ENCODE data around the gene ETV6. TPM values are rescaled to one million over a fixed set of nuclear protein-coding genes. Genes with fewer than 3 reads are reported as not detected.
A peak's percentile ranks its signal among the peaks of the same experiment; 100 is the strongest.
"Not testable (repeated sequence)": the region's sequence is repeated elsewhere in the genome, so short reads cannot be mapped to it uniquely, and the experiment has no call there.

ETV6 gene
- total RNA-seq (2014; rRNA removed; shearing (Covaris generic)): 6.4 and 7.5 TPM in 2 replicates
- polyA plus RNA-seq (2015; cell fraction: cytosol; rRNA removed): 10.5 and 14.9 TPM in 2 replicates
- 19.4 and 30.5 TPM in 2 replicates for polyA plus RNA-seq (2015; cell fraction: nucleus; rRNA removed)

GRCh38 chr12:11649413-11650285, at the start of gene ETV6:
TSS of gene ETV6 (plus strand) at chr12:11649674. CDS start at chr12:11650128, 454 bp downstream.
- peak; percentile 91 for DNase-seq (ENCODE audit: low read depth, low spot score)
- in situ Hi-C loops (cut with HindIII; ENCODE audit: low pct_unique_long_range_greater_than_20kb, low sequenced_read_pairs): no loop called here

DNA sequence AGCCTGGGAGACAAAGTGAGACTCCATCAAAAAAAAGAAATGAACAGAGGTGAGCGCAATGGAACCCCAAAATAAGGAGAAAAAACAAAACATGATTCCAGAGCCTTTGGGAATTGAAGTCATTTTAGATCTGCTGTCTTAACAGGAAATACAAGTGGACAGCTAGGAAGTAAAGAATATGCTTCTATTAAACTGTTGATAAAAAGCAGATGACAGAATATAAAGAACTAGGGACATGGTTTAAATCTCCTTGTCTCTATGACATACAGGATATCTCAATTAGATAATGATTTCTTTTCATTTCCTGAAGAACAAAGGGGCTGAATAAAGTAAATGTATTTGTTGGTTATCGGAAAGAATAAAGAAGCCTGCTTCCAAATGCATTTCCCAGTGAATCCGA, 49.3 kb upstream of the ETV6 start:
- DNase-seq (ENCODE audit: low read depth, low spot score): no peak
- in situ Hi-C loops (cut with HindIII; ENCODE audit: low pct_unique_long_range_greater_than_20kb, low sequenced_read_pairs): no loop called here

DNA sequence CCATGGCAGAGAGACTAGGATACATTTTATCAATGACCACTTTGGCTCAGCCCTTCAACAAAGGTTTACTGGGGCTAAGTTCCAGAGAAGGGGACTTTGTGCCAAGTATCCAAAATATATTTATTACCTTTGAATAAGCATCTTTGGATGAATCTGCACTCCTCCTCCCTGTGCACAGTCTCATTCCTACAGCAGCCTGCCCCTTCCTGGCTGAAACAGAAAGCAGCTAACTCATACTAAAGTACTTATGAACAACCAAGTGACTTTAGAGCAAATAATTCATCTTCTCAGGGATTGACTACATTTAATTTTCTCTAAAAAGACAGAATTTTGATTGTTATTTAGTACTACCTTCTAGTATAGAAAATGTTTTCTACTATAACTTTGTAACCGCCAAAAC, 47.8 kb upstream of the ETV6 start:
- DNase-seq (ENCODE audit: low read depth, low spot score): no peak
- in situ Hi-C loops (cut with HindIII; ENCODE audit: low pct_unique_long_range_greater_than_20kb, low sequenced_read_pairs): no loop called here

DNA sequence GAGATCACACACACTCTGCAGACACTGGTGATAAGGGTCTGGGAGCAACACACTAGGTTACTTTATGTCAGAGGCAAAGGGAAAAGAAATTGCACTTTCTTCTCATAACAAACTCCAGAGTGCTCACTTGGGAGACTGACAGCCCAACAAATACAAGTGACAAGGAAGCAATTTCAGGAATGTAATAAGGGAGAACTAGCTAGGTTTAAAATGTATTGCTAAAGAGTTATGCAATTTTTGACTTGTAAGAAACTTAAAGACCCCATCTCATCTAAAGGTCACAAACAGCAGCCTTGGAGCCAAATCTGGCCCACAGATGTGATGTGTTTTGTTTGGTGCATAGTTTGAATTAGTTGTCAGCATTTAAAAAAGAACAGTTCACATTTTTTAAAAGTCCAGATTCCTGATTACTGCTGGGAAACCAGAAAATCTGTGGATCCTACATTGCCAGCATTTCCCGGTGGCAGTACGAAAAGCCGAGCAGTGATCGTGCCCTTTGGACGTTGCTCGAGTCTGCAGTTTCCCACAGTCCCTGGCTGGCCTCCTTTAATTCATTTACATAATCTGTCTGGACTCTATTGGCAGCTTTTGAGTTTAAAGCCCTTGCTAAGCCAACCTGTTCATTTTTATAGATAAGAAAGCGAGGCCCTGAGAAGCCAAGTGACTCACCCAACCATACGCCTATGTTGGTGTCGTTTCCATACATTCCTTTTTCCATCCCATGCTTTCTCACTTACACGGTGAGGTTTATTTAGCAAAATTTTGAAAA, 42.0 kb upstream of the ETV6 start:
- in situ Hi-C loops (cut with HindIII; ENCODE audit: low pct_unique_long_range_greater_than_20kb, low sequenced_read_pairs): no loop called here
- no peak for DNase-seq (ENCODE audit: low read depth, low spot score)

DNA sequence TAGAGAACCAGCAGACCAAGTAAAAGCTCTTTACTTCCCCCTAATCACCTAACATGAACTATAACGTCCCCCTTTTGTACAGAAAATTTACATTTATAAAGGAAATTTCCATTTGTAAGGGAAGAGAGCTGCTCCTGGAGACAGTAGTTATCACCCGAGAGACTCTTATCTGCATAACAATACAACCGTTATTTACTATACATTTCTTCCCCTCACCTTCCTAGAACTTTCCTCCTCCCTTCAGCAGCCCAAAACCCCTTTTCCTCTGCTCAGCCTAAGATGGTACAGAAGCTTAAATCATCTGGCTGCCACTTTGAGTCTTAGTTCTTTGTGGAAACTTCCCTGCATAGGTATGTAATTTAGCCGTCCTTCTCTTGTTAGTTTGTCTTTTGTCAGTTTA, 40.4 kb upstream of the ETV6 start:
- in situ Hi-C loops (cut with HindIII; ENCODE audit: low pct_unique_long_range_greater_than_20kb, low sequenced_read_pairs): no loop called here
- no peak for DNase-seq (ENCODE audit: low read depth, low spot score)

DNA sequence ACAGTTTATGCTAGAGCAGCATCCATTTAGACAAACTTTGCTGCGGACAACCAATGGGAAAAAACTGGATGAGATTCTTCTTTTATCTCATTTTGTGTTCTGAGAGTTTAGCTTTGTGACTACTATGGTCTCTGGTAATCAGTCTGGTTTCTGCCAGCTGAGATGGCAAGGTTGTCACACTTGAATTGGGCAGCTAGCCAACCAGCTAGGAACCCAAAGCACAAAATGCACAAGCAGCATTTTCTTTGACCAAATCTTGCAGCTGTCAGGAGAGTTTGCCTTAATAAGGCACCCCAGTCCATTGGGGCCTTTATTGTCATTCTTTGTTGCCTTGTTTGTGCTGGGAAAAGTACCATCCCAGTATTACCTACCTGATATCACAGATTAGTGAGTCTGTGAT, 34.0 kb upstream of the ETV6 start:
- no peak for DNase-seq (ENCODE audit: low read depth, low spot score)
- in situ Hi-C loops (cut with HindIII; ENCODE audit: low pct_unique_long_range_greater_than_20kb, low sequenced_read_pairs): no loop called here

DNA sequence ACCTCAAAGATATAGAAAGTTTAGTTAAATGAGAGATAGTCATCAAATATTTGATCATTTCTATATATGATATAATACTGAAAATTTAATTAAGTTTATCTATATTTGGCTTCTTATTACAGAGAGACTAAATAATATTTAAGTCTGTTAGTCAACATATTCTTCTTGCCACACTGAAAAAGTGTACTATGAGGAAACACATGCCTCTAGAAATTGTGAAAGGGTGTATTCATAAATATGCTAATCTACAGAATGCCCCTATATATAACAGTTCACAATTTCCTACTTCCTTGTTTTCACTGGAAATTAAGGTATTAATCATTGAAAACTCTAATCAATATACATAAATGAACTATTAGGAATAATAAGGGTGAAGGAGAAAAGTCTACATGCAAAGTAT, 31.4 kb upstream of the ETV6 start:
- no peak for DNase-seq (ENCODE audit: low read depth, low spot score)
- in situ Hi-C loops (cut with HindIII; ENCODE audit: low pct_unique_long_range_greater_than_20kb, low sequenced_read_pairs): no loop called here

DNA sequence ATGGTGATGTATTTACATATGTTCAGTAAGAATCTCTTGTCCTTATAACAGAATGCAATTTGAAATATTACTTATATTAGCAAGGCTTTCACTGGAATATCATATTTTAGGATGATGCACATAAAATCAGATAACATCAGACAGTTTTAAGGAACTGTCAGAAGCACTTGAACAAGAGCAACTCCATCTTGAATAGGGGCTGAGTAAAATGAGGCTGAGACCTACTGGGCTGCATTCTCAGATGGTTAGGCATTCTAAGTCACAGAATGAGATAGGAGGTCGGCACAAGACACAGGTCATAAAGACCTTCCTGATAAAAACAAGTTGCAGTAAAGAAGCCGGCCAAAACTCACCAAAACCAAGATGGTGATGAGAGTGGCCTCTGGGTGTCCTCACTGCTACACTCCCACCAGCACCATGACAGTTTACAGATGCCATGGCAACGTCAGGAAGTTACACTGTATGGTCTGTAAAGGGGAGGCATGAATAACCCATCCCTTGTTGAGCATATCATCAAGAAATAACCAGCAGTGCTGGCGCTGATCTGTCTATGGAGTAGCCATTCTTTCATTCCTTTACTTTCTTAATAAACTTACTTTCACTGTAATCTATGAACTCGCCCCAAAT, 27.6 kb upstream of the ETV6 start:
- peak; percentile 73 for DNase-seq (ENCODE audit: low read depth, low spot score)
- in situ Hi-C loops (cut with HindIII; ENCODE audit: low pct_unique_long_range_greater_than_20kb, low sequenced_read_pairs): no loop called here

DNA sequence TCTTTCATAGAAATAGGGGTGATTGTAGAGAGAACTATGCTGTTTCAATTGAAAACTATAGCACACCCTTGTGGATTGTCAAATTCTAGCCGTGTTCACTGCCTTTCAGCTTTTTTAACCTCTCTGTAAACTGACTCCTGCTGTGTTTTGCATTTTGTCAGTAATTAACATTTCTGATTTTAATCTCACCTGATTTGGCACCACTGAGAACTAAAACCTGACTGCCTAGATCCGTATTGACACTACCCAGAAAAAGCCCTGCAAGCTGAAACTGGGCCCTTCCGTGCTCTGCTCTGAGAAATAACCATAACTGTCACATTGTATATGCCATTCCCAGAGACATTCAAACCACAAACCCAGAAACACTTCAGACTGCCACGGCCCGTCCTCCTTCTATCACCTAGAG, 26.6 kb upstream of the ETV6 start:
- in situ Hi-C loops (cut with HindIII; ENCODE audit: low pct_unique_long_range_greater_than_20kb, low sequenced_read_pairs): no loop called here
- DNase-seq (ENCODE audit: low read depth, low spot score): peak; percentile 28

DNA sequence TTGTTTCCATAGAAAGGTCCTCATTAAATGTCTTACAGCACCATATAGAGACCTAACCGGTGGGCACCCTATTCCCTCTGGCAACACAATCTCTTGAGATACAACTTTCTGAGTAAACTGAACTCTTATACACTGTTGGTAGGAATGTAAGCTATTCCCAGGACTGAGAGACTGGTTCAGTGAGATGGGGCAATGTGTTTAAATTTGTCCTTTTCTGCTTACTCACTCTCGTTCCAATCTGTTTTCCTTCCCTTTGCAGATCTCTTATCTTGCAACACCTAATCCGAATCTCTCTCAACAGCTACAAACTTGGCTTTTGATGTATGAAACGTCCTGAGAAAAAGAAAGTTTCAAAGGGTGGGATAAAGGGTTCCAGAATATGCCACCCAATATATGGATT, 26.1 kb upstream of the ETV6 start:
- in situ Hi-C loops (cut with HindIII; ENCODE audit: low pct_unique_long_range_greater_than_20kb, low sequenced_read_pairs): no loop called here

DNA sequence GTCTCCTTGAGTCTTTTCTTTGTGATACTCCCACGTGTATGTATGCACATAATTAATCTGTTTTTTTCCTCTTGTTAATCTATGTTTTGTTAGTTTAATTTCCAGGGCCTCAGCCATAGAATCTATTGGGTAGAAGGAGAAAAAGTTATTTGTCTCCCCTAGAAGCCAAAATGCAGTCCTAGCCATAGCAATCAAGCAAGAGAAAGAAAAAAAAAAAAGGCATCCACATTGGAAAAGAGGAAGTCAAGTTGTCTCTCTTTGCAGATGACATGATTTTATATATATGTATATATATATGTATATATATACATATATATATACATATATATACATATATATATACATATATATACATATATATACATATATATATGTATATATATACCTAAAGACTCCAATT, 25.4 kb upstream of the ETV6 start:
- in situ Hi-C loops (cut with HindIII; ENCODE audit: low pct_unique_long_range_greater_than_20kb, low sequenced_read_pairs): no loop called here
- no peak for DNase-seq (ENCODE audit: low read depth, low spot score)

More for the DNA sequence above, 26.1 kb upstream of the ETV6 start:
- no peak for DNase-seq (ENCODE audit: low read depth, low spot score)

DNA sequence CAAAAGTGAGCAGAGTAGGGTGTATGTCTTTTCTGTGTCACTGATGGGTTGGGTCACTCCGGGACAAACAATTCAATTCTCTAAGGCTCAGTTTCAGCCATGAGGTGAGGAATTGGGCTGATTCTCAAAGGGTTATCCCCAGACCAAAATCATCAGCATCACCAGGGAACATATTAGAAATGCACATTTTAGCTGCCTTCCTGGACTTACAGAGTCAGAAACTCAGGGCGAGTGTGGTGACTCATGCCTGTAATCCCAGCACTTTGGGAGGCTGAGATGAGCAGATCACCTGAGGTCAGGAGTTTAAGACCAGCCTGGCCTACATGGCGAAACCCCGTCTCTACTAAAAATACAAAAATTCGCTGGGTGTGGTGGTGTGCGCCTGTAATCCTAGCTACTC, 21.8 kb upstream of the ETV6 start:
- in situ Hi-C loops (cut with HindIII; ENCODE audit: low pct_unique_long_range_greater_than_20kb, low sequenced_read_pairs); DNase-seq (ENCODE audit: low read depth, low spot score): not testable (repeated sequence)

DNA sequence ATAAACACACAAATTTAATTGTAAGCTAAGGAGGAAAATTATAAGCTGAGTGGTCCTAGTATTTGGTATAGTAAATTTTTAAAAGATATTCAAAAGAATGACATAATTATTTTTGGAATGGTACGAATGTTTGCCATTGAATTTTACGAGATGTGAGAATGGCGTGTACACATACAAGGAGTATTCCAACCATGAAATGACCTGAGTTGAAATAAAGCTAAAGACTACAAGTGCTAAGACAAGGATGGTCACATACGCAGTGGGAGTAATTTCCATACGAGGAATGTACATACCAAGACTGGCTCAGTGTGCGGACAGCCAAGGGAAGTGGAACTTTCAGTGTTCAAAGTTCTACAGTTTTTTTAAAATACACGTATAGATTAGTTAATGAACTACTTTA, 21.1 kb upstream of the ETV6 start:
- in situ Hi-C loops (cut with HindIII; ENCODE audit: low pct_unique_long_range_greater_than_20kb, low sequenced_read_pairs): no loop called here
- DNase-seq (ENCODE audit: low read depth, low spot score): no peak

DNA sequence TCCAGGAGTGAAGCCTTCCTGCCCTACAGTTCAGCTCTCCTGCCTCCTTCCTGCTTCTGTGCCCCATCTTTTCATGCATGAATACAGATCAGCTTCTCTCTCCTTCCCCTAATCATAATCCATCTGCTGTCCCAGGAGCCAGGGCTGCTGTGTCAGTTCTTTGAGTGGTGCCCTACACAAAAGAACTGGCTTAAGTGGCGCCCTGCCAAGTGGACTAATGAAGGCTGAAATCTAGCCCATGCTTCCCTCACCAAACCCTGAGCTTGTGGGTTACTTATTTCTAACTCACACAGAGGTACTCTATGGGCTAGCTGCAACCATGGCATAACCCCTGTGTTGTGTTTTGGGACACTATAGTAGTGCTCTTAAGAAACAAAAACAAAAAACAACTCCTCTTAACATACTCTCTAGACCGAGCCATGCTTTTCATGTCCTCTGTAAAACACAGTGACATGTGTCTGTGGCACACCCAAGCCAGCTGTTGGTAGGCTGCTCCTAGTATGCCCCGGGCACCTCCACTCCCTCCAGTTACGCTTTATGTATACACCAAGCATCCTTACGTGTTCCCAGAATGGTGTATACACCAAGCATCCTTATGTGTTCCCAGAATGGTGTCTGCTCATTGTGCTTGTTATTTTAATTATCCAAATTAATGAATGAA, 19.3 kb upstream of the ETV6 start:
- DNase-seq (ENCODE audit: low read depth, low spot score): no peak
- in situ Hi-C loops (cut with HindIII; ENCODE audit: low pct_unique_long_range_greater_than_20kb, low sequenced_read_pairs): no loop called here

- DNase-seq (ENCODE audit: low read depth, low spot score): no peak
- in situ Hi-C loops (cut with HindIII; ENCODE audit: low pct_unique_long_range_greater_than_20kb, low sequenced_read_pairs): no loop called here
Observed at GRCh38 chr12:11631288-11631687, 18.2 kb upstream of the ETV6 start.

DNA sequence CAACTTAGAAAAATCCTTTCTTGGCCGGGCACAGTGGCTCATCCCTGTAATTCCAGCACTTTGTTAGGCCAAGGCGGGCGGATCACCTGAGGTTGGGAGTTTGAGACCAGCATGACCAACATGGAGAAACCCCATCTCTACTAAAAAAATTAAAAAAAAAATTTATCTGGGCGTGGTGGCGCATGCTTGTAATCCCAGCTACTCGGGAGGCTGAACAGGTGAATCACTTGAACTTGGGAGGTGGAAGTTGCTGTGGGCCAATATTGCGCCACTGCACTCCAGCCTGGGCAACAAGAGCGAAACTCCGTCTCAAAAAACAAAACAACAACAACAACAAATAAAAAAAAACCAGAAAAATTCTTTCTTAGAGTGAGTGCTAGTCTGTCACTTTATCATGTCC, 17.6 kb upstream of the ETV6 start:
- DNase-seq (ENCODE audit: low read depth, low spot score); in situ Hi-C loops (cut with HindIII; ENCODE audit: low pct_unique_long_range_greater_than_20kb, low sequenced_read_pairs): not testable (repeated sequence)

DNA sequence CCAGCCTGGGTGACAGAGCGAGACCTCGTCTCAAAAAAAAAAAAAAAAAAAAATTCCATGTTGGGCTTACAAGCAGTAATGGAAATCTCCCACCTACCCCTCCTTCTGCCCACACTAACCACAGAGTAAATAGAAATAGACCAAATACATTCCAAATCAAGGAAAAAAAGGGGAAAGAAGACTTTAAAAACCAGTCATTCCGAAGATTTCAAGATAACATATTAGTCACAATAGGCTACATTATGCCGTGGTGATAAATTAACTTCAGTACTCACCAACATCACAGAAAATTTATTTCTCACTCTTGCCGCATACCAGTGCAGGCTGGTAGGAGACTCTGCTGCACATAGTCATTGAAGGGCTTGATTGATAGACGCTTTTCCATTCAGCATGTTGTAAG, 15.5 kb upstream of the ETV6 start:
- DNase-seq (ENCODE audit: low read depth, low spot score): no peak
- in situ Hi-C loops (cut with HindIII; ENCODE audit: low pct_unique_long_range_greater_than_20kb, low sequenced_read_pairs): no loop called here

DNA sequence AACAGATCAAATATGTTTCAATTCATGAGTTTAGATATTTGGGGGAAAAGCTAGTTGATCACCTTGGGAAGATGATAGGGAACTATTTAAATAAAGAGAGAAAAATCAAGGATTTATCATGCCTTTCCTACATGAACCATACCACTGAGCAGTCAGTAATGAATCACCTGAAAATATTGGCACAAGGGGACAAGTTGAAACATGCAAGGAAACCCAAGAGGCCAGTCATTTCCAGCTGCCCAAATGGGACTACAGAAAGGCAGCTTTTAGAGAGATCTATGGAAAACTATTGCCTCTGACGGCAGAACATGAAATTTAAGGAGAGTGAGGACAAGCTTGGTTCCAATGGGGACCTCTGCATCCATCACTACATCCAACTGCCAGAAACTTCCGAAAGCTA, 14.1 kb upstream of the ETV6 start:
- in situ Hi-C loops (cut with HindIII; ENCODE audit: low pct_unique_long_range_greater_than_20kb, low sequenced_read_pairs): no loop called here
- DNase-seq (ENCODE audit: low read depth, low spot score): no peak
